K562 (cell line): ENCODE data around the gene SEC22A.

Experiments
- CTCF ChIP-seq, 3 experiments: IDR thresholded peaks in 2 of 3; conservative IDR thresholded peaks in 1 of 3; 2 replicates each; pipeline ENCODE4 v1.5.1; 2011 to 2012; ENCODE audit warnings: low read length in 3 of 3, mild to moderate bottlenecking in 3 of 3, control low read depth in 2 of 3, improper control_type of control experiment in 1 of 3, inconsistent platforms in 1 of 3, low read depth in 1 of 3, mixed read lengths in 1 of 3, moderate library complexity in 1 of 3; ENCODE audit not compliant: insufficient read depth in 2 of 3
- MYNN ChIP-seq, 2 experiments: sonication (generic); formaldehyde crosslinking in 1 of 2; IDR thresholded peaks; 2 replicates each; pipeline versions ENCODE4 v1.5.0 to v1.6.1; 2016 to 2020; ENCODE audit warnings: antibody characterized with exemption in 1 of 2, missing genetic modification reagents in 1 of 2
- RAD21 ChIP-seq, 2 experiments: fragments of 250-450 bp in 1 of 2; fragments of 450-650 bp in 1 of 2; sonication (Bioruptor Pico) in 1 of 2; formaldehyde crosslinking in 1 of 2; IDR thresholded peaks in 1 of 2; conservative IDR thresholded peaks in 1 of 2; 2 replicates each; pipeline versions ENCODE4 v1.4.0 to v1.8.0; 2020 to 2022; ENCODE audit warnings: mild to moderate bottlenecking in 2 of 2, moderate library complexity in 1 of 2

- TF ChIP-seq CTCF (IDR thresholded peaks at IDR 0.05 in 2 of 3, conservative IDR thresholded peaks at IDR 0.05 in 1 of 3; ENCODE audit: insufficient read depth in 2 of 3, low read depth in 1 of 3, low read length in 3 of 3) (no peak), RAD21 (CRISPR knock-in tag; conservative IDR thresholded peaks at IDR 0.05 in 1 of 2, IDR thresholded peaks at IDR 0.05 in 1 of 2) (no peak), MYNN (IDR thresholded peaks at IDR 0.05) (no peak), MYNN (CRISPR knock-in tag; IDR thresholded peaks at IDR 0.05) (no peak)
These were observed 24.8 kb downstream of the SEC22A start for GRCh38 chr3:123226549-123226948.
